ENCODE measurements around the gene ENGASE.

The ENGASE gene

DNA sequence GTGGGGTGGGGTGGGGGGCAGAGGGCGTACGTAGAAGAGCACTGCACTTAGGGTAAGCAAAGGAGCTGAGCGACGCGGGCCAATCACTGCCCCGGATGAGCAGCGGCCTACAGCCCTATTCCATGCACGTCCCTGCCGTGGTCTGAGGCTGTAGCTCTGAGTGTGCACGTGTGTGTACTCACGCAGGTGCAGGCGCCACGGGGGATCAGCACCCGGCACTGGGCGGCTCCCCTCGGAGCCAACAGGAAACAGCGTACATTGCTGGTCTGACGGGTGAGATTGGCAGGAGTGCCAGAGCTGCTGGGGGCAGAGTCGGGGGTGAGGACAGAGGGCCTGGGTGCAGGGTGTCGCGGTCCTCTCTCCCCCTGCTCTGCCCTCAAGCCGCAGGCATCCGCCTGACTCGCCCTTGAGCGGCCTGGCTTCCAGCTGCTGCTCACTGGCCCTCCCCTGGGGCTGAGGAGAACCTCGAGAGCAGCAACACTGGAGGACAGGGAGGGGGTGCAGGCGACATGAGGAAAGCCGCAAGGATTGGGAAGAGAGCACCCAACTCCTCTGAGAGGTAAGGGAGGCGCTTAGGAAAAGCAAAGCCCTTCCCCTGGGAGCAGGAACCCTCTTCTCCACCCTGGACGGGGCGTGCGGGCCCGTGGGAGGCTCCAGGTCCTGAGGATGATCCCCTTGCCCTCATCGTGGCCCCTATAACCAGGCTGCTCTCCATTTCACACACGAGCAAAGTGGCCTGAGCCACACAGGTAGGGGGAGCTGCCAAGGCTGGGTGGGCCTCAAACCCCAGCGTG, 57.8 kb downstream of the ENGASE start:
- Histone ChIP-seq H3K18ac (ENCODE audit: low read length) (no peak overlapping the region), H3K4me1 (ENCODE audit: control insufficient read depth, low read depth, low read length) (no peaks in the 10 kb centered on the region), H3K56ac (ENCODE audit: low read length) (no peak overlapping the region), H3K4me2 (ENCODE audit: low read length) (no peak overlapping the region), H2AK5ac (ENCODE audit: low read length) (no peak overlapping the region), H3K4me3 (ENCODE audit: low read length) (no peak overlapping the region), H3K4ac (ENCODE audit: low read depth, low read length) (no peak overlapping the region), H2BK120ac (ENCODE audit: low read depth, low read length) (no peak overlapping the region), H3K27me3 (ENCODE audit: insufficient read depth, low read length, poor library complexity) (no peaks in the 10 kb centered on the region), H4K8ac (ENCODE audit: low read depth, low read length) (no peak overlapping the region), H2BK5ac (ENCODE audit: low read length) (no peak overlapping the region), H3K79me2 (ENCODE audit: control insufficient read depth, insufficient read depth, low read length) (no peaks in the 10 kb centered on the region), H4K5ac (ENCODE audit: low read length) (no peak overlapping the region), H3K9ac (ENCODE audit: low read length) (no peak overlapping the region), H3K27ac (ENCODE audit: low read depth, low read length) (no peak overlapping the region), H3K36me3 (ENCODE audit: control insufficient read depth, insufficient read depth, low read length) (no peaks in the 10 kb centered on the region), H3K79me1 (ENCODE audit: low read length) (no peaks in the 10 kb centered on the region), H3K23ac (ENCODE audit: low read length) (no peak overlapping the region), H2BK15ac (replicated peaks; ENCODE audit: low read depth) (no peak overlapping the region)
- no CpG with 5 or more reads among the region's 36 CpGs for WGBS (ENCODE audit: extremely low coverage, insufficient coverage, low lambda C conversion rate)
- no peak for DNase-seq

DNA sequence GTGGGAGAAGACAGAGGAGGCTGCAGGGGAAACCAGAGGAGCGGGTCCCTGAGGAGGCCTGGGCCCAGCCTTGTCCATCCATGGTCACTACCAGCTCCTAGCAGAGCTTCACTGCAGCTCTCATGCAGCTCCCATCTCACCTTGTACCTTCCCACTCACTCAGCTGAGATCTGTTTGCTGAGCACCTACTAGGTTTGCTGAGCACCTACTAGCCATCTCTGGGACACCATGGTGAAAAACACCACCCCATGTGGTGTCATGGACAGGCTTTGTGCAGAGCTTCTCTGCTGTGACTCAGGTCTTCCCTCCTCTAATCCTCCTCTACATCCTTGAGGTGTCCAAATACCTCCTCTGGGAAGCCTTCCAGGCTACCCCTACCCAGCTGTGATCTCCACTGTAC, 58.6 kb downstream of the ENGASE start:
- H3K4me3 ChIP-seq (ENCODE audit: low read length), result no peak overlapping the region
- H2BK120ac ChIP-seq (ENCODE audit: low read depth, low read length), result no peak overlapping the region
- no peak overlapping the region for H3K18ac ChIP-seq (ENCODE audit: low read length)
- no peaks in the 10 kb centered on the region for H3K27me3 ChIP-seq (ENCODE audit: insufficient read depth, low read length, poor library complexity)
- WGBS (ENCODE audit: extremely low coverage, insufficient coverage, low lambda C conversion rate), result no CpG with 5 or more reads among the region's 1 CpG
- no peak overlapping the region for H4K5ac ChIP-seq (ENCODE audit: low read length)
- no peak overlapping the region for H2BK5ac ChIP-seq (ENCODE audit: low read length)
- no peak overlapping the region for H3K9ac ChIP-seq (ENCODE audit: low read length)
- no peak overlapping the region for H2BK15ac ChIP-seq (replicated peaks; ENCODE audit: low read depth)
- no peaks in the 10 kb centered on the region for H3K79me2 ChIP-seq (ENCODE audit: control insufficient read depth, insufficient read depth, low read length)
- H3K36me3 ChIP-seq (ENCODE audit: control insufficient read depth, insufficient read depth, low read length), result no peaks in the 10 kb centered on the region
- H3K23ac ChIP-seq (ENCODE audit: low read length), result no peak overlapping the region
- H4K8ac ChIP-seq (ENCODE audit: low read depth, low read length), result no peak overlapping the region
- no peaks in the 10 kb centered on the region for H3K79me1 ChIP-seq (ENCODE audit: low read length)
- no peak overlapping the region for H3K56ac ChIP-seq (ENCODE audit: low read length)
- no peak overlapping the region for H3K4ac ChIP-seq (ENCODE audit: low read depth, low read length)
- no peaks in the 10 kb centered on the region for H3K4me1 ChIP-seq (ENCODE audit: control insufficient read depth, low read depth, low read length)
- no peak overlapping the region for H2AK5ac ChIP-seq (ENCODE audit: low read length)
- no peak for DNase-seq
- H3K4me2 ChIP-seq (ENCODE audit: low read length), result no peak overlapping the region
- H3K27ac ChIP-seq (ENCODE audit: low read depth, low read length), result no peak overlapping the region

GRCh38 chr17:79133985-79134384, 59.4 kb downstream of the ENGASE start:
- Histone ChIP-seq H3K79me2 (ENCODE audit: control insufficient read depth, insufficient read depth, low read length) (no peaks in the 10 kb centered on the region), H3K27me3 (ENCODE audit: insufficient read depth, low read length, poor library complexity) (no peaks in the 10 kb centered on the region), H3K36me3 (ENCODE audit: control insufficient read depth, insufficient read depth, low read length) (no peaks in the 10 kb centered on the region), H3K4ac (ENCODE audit: low read depth, low read length) (no peak overlapping the region), H3K4me3 (ENCODE audit: low read length) (no peak overlapping the region), H3K9ac (ENCODE audit: low read length) (no peak overlapping the region), H3K79me1 (ENCODE audit: low read length) (no peaks in the 10 kb centered on the region), H2BK15ac (replicated peaks; ENCODE audit: low read depth) (no peak overlapping the region), H3K4me1 (ENCODE audit: control insufficient read depth, low read depth, low read length) (no peaks in the 10 kb centered on the region), H3K18ac (ENCODE audit: low read length) (no peak overlapping the region), H4K8ac (ENCODE audit: low read depth, low read length) (no peak overlapping the region), H2AK5ac (ENCODE audit: low read length) (no peak overlapping the region), H2BK120ac (ENCODE audit: low read depth, low read length) (no peak overlapping the region), H3K27ac (ENCODE audit: low read depth, low read length) (no peak overlapping the region), H3K4me2 (ENCODE audit: low read length) (no peak overlapping the region), H3K23ac (ENCODE audit: low read length) (no peak overlapping the region), H4K5ac (ENCODE audit: low read length) (no peak overlapping the region), H3K56ac (ENCODE audit: low read length) (no peak overlapping the region), H2BK5ac (ENCODE audit: low read length) (no peak overlapping the region)
- DNase-seq, result no peak
- WGBS (ENCODE audit: extremely low coverage, insufficient coverage, low lambda C conversion rate), result no CpG with 5 or more reads among the region's 7 CpGs

DNA sequence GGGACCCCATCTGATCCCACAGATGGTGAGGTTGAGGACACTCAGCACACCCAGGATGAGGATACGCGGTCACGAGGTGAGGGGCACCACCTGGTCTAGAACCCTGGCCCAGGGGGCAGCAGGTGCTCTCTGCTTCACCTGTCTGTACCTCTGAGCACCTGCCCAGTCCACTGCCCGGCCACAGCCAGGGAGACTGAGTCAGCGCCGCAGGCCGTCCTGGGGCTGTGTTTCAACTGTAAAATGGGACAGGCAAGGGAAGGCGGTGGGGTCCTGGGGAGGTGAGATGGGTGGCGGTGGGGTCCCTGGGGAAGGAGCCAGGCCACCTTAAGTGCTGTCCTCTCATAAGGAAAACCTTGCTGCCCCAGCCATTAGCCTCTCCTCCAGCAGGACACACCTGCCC, 60.4 kb downstream of the ENGASE start:
- no peak overlapping the region for H4K5ac ChIP-seq (ENCODE audit: low read length)
- H2BK120ac ChIP-seq (ENCODE audit: low read depth, low read length), result no peak overlapping the region
- H3K36me3 ChIP-seq (ENCODE audit: control insufficient read depth, insufficient read depth, low read length), result no peaks in the 10 kb centered on the region
- H2BK15ac ChIP-seq (replicated peaks; ENCODE audit: low read depth), result no peak overlapping the region
- H4K8ac ChIP-seq (ENCODE audit: low read depth, low read length), result no peak overlapping the region
- no peak overlapping the region for H3K56ac ChIP-seq (ENCODE audit: low read length)
- WGBS (ENCODE audit: extremely low coverage, insufficient coverage, low lambda C conversion rate), result no CpG with 5 or more reads among the region's 9 CpGs
- no peaks in the 10 kb centered on the region for H3K79me1 ChIP-seq (ENCODE audit: low read length)
- no peak overlapping the region for H2AK5ac ChIP-seq (ENCODE audit: low read length)
- no peaks in the 10 kb centered on the region for H3K4me1 ChIP-seq (ENCODE audit: control insufficient read depth, low read depth, low read length)
- no peak overlapping the region for H3K27ac ChIP-seq (ENCODE audit: low read depth, low read length)
- no peak overlapping the region for H3K4ac ChIP-seq (ENCODE audit: low read depth, low read length)
- no peak overlapping the region for H3K18ac ChIP-seq (ENCODE audit: low read length)
- no peak overlapping the region for H3K9ac ChIP-seq (ENCODE audit: low read length)
- no peak overlapping the region for H3K4me3 ChIP-seq (ENCODE audit: low read length)
- no peak overlapping the region for H2BK5ac ChIP-seq (ENCODE audit: low read length)
- no peaks in the 10 kb centered on the region for H3K27me3 ChIP-seq (ENCODE audit: insufficient read depth, low read length, poor library complexity)
- DNase-seq, result no peak
- no peak overlapping the region for H3K4me2 ChIP-seq (ENCODE audit: low read length)
- no peaks in the 10 kb centered on the region for H3K79me2 ChIP-seq (ENCODE audit: control insufficient read depth, insufficient read depth, low read length)
- H3K23ac ChIP-seq (ENCODE audit: low read length), result no peak overlapping the region

DNA sequence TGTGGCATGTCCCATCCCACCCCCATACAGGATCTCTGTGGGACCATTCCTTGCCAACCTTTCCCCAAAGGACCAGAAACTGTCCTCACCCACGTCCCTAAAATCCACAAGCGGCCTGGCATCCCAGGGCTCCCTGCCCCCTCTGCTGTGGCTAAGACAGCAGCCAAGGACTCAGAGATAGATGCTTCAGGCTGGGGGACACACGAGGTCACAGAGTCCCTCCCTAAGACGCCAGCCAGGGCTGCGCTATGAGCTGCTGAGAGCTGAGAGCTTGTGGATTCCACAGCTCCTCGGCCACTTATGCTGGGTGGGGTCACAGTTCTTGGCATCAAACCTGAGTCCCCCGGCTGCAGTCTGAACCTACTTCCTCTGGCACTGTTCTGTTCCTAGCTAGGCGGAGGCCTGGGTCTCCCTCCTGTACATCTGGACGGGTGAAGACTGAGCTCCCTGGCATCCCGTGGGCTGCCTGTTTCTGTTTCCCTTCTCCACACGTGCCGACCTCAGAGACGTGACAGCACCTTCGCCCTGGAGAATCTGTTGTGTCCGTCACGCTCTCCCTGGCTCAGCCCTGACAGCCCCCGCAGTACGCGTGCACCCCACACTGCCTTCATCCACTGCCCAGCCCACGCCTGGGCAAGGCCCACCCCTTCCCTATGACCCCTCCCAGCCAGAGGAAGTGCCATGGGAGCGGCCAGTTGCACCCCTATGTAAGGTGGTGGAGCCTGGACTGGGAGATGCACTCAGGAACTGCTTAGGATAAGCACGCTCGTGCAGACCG, 61.2 kb downstream of the ENGASE start:
- Histone ChIP-seq H2AK5ac (ENCODE audit: low read length) (no peak overlapping the region), H2BK120ac (ENCODE audit: low read depth, low read length) (no peak overlapping the region), H4K5ac (ENCODE audit: low read length) (no peak overlapping the region), H3K56ac (ENCODE audit: low read length) (no peak overlapping the region), H3K4ac (ENCODE audit: low read depth, low read length) (no peak overlapping the region), H3K79me1 (ENCODE audit: low read length) (no peaks in the 10 kb centered on the region), H3K4me2 (ENCODE audit: low read length) (no peak overlapping the region), H3K18ac (ENCODE audit: low read length) (no peak overlapping the region), H4K8ac (ENCODE audit: low read depth, low read length) (no peak overlapping the region), H2BK5ac (ENCODE audit: low read length) (no peak overlapping the region), H3K4me3 (ENCODE audit: low read length) (no peak overlapping the region), H3K27me3 (ENCODE audit: insufficient read depth, low read length, poor library complexity) (no peaks in the 10 kb centered on the region), H3K23ac (ENCODE audit: low read length) (no peak overlapping the region), H3K27ac (ENCODE audit: low read depth, low read length) (no peak overlapping the region), H3K9ac (ENCODE audit: low read length) (no peak overlapping the region), H3K79me2 (ENCODE audit: control insufficient read depth, insufficient read depth, low read length) (no peaks in the 10 kb centered on the region), H3K36me3 (ENCODE audit: control insufficient read depth, insufficient read depth, low read length) (no peaks in the 10 kb centered on the region), H3K4me1 (ENCODE audit: control insufficient read depth, low read depth, low read length) (no peaks in the 10 kb centered on the region), H2BK15ac (replicated peaks; ENCODE audit: low read depth) (no peak overlapping the region)
- no CpG with 5 or more reads among the region's 24 CpGs for WGBS (ENCODE audit: extremely low coverage, insufficient coverage, low lambda C conversion rate)
- no peak for DNase-seq

Data from mesendoderm (in vitro differentiated cells).